HG02981 (cell line): ENCODE results near the gene TEAD1.

ENCODE experiments used
- ATAC-seq: cut with Tn5 transposase; IDR thresholded peaks from one replicate; pipeline ENCODE4 v1.9.1; 2021; ENCODE audit warnings: mild to moderate bottlenecking, moderate library complexity; ENCODE audit not compliant: unreplicated experiment

Gene TEAD1

DNA sequence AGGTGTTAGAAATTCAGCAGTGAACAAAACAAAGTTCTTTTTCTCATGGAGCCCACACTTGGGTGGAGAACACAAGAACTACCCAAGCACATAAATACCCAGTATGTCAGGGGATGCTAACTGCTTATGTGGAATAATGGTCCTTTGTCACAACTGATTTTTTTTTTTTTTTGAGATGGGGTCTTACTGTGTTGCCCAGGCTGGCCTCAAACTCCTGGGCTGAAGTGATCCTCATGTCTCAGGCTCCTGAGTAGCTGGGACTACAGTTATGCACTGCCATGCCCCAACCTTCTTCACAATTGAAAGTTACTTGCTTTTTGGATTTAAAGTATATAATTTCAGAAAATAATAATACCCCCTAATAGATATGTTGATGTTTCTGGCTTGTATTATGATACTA lies 212.3 kb downstream of the TEAD1 start:
- no peak for ATAC-seq

DNA sequence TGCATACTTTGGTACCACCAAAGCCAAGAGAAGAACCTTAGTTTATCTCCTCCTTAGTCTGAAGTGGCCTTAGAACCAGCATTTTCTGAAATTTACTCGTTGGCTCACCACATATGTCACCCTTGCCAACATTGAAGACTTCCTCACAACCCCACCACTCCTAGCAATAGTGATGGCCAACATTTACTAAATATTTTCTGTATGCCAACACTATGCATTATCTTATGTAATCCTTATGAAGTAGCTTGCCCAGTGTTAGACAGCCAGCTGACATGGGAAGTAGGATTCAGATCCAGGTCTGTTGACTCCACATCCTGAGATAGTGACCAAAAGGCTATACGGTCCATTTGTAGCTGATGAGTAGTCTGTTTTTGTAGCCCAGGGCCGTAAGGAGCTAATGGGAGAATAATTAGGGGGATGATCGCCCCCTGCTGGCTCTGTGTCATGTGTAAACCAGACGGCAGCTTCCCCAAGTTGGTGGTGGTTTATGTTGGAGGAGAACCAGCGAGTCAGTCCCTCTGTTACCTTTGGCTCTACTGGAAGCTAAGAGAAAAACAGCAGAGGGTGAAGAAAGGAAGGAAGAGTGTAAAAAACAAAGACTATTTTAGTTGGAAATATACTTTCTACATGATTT lies 214.4 kb downstream of the TEAD1 start:
- peak; percentile 60 for ATAC-seq

DNA sequence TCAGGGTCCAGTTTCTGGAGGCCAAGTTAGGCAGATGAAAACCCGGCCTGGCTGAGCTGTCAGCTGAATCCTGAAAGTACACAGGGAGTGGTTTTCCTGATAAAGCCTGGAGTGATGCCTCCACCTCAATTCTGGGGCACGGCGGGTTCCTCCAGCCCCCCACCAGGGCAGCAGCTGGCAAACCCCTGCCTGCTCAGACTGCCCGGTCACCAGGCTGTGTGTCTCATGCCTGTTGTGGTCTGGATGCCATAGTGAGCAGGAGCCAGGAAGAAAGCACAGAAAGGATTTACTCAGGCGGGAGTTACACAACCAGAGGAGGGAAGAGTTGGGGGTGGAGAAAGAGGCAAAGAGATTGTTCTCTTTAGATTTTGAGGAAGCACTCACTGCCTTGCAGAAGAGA lies 215.0 kb downstream of the TEAD1 start:
- ATAC-seq = no peak

DNA sequence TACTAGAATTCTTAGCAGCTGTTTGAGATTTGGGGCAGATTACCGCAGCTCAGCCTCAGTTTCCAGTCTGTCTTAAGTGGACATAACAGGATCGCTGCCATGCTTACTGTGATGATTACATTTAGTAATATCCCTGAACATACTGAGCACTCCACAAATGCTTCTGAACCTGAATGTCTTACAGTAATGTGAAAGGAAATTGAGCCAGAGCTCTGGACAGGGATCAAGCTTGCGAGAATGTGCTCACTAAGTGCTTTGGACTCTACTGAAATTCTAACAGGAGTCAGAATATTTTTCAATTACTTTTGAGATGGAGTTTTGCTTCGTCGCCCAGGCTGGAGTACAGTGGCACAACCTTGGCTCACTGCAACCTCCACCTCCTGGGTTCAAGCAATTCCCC lies 216.3 kb downstream of the TEAD1 start:
- ATAC-seq = no peak

DNA sequence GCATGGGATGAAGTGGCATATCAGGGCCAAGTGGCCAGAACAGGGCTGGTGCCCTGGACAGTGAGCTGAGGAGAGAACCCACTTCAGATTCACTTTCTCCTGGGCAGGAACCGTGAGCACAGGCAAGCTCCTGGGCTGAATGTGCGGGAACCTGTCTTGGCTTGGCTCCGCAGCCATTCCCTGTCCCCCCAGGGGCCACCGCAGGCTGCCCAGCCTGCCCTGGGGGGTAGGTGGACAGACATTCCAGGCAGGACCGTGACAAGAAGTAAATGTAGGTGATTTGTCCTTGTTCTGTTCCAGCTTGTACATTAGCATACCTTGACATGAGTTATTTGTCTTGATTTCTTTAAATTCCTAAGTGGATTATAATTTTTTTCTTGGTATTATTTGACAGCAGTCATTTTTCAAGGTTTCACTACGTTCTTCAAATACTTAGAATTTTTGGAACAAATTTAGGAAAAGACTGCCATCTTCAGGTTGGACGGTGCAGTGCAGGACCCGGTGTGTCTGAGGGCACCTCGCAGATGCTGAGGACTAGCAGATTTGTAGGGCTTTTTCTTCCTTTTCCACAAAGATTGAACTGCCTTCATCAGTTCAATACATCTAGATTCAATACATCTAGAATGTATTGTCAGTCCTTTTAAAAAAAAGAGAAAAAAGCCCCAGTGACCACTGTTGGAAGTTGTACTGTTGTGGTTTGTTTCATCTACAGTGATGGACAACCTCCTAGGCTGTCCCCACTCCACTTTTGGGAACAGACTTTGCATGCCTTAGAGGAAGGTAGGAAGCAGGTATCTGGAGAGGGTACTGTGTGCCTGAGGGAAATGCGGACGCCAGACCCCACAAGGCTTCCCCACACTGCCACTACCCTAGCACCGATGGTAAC lies 219.8 kb downstream of the TEAD1 start:
- ATAC-seq = no peak

DNA sequence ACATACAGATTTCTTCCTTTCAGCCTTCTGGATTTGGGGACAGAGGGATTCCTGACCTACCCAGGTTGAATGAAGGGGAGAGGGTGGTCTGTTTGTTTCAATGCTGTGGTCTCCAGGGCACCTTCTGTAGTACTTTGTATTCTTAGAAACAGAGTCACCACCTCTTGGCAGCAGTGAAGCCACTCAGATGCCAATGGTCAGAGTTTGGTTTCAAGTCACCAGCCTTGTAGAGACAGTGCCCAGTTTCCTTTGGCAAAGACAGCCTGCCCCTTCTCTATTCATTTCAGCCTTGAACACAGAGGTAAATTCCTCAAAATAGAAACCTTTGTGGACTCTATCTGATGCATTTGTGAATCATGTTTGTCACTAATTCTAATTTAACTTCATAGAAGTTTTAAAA lies 223.2 kb downstream of the TEAD1 start:
- no peak for ATAC-seq

DNA sequence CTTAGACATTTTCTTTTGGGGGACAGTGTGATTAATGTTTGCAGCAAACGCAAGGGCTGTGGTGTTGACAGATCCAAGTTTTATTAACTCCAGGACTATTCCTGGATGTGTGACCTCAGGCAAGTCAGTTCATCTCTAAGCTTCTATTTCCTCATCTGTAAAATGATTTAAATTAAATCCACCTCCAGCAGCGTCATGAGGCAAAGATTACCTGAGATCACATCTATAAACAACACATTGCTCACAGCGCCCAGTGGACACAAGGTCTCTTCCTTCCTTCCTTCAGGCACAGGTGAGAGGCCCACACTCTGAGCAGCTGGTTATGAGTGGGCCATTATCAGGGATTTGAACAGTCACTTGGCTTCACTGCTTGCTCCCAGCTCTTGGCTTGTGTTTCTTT lies 223.6 kb downstream of the TEAD1 start:
- no peak for ATAC-seq

DNA sequence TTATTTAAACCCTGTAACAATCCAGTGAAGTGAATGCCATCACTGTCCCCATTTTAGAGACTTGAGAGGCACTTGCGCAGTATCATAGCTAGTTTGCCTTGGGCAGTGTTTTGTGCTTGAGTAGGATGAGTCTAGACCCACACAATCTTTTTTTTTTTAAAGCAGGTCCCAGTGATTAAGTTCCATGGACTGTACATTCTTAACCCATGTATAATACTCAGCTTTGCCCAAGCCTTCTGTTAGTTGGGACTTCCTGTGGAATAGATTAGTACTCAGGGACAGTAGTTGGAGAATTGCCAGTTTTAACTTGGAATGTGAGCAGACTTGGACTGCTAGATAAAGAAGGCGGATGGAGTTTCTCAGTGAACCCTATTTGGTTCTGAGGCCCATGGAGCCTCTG lies 226.3 kb downstream of the TEAD1 start:
- ATAC-seq = no peak

DNA sequence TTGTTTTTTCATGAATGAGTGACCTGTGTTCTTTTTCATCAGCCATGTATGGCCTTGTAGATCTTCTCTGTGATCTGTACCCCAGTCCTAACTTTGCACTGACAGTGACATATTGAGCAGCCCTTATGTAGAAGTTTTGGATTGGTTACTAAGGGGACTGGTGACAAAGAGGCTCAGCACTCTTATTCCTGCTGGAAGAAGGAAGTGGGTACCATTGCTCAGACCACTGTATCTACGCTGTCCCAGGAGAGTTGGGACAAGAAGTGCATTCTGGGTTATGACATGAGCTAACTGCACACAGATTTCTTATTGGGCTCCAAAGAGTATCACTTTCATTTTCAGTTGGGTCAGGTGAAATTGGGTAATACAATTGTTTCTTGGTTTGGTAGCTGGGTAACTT lies 227.1 kb downstream of the TEAD1 start:
- peak; percentile 44 for ATAC-seq

DNA sequence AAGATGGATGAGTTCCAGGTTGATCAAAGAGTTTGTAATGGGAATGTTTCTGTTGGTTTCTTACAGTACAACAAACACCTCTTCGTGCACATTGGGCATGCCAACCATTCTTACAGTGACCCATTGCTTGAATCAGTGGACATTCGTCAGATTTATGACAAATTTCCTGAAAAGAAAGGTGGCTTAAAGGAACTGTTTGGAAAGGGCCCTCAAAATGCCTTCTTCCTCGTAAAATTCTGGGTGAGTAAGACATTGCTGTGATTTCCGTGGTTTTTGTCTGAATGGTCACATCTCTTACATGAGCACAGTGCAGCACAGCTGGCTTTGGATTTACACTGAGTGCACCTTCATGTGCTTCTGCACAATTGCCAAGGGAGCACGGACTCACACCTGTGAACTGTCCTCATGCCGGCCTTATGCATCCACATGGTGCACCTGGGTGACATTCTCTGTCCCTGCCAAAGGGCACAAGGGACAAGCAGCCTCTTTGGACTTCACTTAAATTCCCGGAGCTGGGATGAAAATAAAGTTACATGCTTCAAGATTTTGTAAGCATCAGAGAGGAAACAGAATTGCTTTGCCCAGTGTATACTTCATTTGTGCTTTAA lies 227.8 kb downstream of the TEAD1 start:
- no peak for ATAC-seq

DNA sequence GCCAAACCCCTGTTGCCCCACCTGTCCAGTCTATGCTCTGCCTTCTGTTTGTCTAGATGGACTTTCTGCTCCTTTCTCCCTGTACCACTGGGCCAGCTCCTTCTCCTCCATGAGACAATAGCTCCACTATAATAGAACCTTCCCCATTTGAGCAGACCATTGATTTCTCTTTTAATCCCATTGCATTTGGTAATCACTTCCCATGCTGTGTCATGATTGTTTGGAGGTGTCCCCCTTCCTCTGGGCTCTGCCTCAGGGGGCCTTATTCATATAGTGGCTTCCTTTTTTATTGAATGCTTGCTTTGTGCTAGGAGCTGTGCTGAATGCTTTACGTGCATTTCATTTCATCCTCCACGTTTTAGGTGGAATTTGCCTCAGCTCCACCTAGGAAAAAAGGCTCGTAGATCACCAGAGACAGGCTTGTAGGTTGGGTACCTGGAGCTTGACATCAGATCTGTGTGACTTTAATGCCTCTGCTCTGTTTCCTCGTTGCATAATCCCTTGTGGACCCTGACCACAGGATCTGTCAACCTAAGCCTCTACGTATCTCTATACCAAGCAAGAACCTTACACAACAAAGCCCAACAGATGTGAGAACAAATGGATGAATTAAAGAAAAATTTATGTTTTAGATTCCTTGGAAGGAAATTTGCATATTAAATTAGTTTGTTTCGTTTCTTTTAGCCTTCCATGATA lies 228.7 kb downstream of the TEAD1 start:
- ATAC-seq = no peak

DNA sequence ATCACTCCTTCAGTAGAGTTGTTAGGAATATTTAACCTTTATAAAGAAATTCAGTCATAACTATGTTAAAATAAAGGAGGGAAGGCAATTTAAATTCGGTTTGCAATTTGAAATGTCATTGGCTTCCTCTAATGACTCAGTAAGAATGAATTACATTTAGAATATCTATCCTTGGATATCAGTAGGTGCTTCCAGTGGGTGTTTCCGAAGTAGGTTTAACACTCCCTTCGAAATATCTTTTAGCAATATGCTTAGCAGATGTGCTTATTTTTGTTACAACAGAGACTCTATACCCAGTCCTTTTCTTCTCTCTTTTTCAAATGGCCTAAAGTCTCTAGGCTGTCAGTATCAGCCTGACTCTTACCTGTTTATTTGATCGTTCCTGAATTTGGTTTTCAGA lies 231.2 kb downstream of the TEAD1 start:
- no peak for ATAC-seq

DNA sequence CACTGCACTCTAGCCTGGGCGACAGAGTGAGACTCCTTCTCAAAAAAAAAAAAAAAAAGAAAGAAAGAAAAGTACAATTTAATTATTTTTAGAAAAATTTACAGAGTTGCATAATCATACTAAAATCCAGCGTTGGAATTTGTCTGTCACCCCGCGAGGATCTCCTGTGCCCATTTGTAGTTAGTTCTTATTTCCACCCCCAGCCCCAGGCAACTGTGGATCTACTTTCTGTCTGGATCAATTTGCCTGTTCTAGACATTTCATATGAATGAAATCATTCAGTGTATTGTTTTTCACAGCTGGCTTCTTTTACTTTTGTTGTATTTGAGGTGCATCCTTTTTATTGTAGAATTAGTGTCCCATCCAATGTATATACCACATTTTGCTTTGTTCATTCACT lies 232.3 kb downstream of the TEAD1 start:
- ATAC-seq = no peak

DNA sequence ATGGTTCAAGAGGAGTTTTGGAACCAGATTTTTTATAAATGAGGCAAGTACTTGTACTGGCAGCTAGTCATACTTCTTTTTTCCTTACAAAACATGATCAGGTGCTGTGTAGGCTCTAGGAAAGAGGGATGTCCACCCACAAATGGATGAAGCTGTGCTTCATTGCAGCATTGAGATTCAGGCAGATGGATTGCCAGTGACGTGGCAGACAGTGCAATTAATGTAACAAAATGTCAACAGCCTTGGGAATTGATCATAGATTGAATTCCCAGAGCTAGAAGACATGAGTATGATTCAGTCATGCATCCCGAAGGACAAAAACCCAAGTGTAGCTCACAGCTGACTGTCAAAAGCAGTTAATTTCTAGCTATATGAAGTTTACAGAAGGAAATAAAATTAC lies 235.7 kb downstream of the TEAD1 start:
- no peak for ATAC-seq

DNA sequence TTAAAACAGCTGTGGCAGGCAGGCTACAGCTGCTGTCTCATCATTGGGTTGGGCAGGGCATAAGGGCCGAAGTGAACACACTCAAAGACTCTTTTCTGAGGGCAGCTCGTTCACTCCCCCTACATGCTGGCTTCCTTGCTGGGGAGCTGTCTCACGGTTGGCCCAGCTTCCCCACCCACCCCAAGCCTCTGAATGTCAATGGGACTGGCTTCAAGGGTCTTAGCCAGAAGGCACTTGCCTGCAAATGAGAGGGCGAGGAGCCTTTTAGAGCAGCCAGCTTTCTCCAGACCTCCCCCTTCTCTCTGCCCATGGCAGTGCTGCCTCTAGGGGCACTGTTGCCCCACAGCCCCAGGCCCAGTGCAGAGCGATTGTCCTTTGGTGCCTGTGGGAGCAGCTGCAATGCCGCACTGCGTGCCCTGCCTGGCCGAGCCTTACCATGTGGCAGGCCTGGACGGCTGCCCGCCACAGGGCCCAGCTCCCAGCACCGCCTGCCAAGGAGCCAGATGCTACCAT lies 240.2 kb downstream of the TEAD1 start:
- ATAC-seq = no peak

DNA sequence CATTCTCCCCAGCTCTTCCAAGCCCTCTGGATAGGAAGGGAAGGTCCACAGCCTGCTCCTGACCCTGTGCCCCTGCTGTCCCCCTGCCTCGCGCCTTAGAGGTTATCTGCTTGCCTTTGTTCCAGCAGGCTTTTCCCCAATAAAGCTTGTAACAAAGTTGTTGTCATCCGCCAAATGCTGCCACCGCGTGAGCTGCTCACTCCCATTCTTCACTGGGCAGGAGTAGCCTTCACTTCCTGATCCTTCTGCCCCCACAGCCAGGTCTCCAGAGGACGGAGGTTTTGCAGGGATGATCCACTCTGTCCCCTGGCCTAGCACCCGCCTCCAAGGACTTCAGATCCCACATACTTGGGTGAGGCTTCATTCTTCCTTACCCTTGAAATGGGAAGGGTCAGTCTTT lies 240.9 kb downstream of the TEAD1 start:
- ATAC-seq = no peak

DNA sequence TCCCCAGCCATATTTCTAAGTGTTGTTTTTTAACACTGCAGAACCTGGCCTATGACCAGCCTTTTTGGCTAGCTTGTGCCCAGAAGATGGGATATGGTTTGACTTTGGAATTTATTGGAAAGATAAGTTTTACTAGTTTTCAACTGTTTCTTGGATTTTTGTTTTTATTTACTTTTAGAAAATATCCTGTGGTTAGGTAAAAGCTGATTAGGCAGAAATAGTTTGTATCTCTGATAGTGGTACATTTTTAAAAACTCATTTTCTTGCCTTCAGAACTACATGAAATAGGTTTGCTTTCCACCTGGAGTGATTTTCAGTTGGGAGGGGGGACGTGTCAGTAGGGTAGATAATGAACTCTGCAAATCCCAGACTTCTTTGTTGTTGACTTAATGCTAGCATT lies 243.6 kb downstream of the TEAD1 start:
- no peak for ATAC-seq

DNA sequence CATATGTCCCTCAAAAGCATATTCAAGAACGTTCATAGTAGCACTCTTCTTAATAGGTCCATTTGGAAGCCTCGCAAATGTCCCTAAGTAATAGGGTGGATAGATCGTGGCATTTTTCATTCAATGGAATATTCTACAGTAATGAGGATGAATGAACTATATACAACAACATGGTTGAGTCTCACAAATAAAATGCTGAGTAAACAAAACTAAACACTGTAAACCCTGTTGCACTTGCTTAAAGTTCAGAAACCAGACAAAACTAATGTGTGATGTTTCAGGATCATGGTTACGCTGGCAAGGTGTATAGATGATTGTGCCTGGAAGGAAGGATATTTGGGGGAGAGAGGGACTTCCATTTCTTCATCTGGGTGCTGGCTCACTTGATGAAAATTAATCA lies 244.4 kb downstream of the TEAD1 start:
- no peak for ATAC-seq

DNA sequence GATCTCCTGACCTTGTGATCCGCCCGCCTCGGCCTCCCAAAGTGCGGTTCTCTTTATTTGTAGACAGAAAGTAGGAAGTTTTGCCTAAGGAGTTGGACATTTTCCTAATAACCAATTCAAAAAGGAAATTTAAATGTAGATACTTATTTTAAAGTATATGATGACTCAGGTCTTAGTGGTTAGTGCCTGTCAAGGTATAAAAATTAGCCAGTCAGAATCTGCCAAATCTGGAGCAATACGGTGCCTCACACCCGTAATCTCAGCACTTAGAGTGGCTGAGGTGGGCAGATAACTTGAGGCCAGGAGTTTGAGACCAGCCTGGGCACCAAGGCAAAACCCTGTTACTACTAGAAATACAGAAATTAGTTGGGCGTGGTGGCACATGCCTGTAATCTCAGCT lies 248.2 kb downstream of the TEAD1 start:
- ATAC-seq = no peak

DNA sequence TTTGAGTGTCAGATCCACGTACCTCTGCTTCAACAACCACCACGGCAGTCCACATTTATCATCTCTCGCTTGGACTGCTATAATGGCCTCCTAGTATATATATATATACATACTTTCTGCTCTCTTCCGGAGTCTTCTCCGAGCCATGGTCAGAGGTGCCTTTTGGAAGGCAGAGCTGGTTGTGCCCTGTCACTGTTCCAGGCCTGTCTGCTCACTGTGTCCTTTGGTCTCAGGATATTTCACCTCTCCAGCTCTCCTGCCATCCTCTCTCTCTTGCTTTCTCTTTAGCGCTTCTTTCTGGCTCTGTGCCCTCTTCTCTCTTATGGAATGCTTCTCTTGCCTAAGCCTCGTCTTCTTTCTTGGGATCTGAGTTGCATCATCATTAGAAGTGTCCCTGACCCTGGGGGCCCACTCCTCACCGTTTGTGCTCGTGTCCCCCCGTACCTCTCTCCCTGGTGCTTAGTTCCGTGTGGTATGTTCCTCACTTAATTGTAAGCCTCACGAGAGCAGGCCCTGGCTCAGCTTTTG lies 248.8 kb downstream of the TEAD1 start:
- ATAC-seq = no peak

DNA sequence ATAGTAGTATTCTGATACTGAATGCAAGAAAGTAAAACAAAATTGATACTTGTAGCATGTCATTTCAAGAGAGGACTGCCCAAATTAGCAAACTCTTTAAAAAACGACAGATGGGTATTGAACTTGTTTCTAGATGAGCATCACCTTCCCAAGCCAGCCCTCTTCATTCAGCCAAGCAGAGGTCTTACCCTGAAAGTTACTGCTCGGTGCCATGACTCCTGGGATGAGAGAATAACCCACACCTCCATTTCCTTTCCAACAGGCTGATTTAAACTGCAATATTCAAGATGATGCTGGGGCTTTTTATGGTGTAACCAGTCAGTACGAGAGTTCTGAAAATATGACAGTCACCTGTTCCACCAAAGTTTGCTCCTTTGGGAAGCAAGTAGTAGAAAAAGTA lies 250.4 kb downstream of the TEAD1 start:
- no peak for ATAC-seq
